HepG2 (cell line): ENCODE measurements around the gene SPPL2B. TPM values are rescaled to one million over a fixed set of nuclear protein-coding genes. Genes with fewer than 3 reads are reported as not detected.
A peak's percentile ranks its signal among the peaks of the same experiment; 100 is the strongest.

ENCODE experiments used
- ATAC-seq: fragments of 200-7000 bp; cut with Tn5 transposase; 3 replicates; pipeline ENCODE4 v1.9.1; 2020; ENCODE audit warnings: mild to moderate bottlenecking, moderate library complexity
- BruUV-seq: library from RNA; stranded (reverse); fragments of 400-500 nt; replicated peaks from 2 replicates; lab custom pipeline; 2021; lab: Mats Ljungman, UMichigan
- CTCF ChIA-PET: fragments of 300-600 bp; formaldehyde crosslinking; extraction: SDS; loops from one replicate; lab custom pipeline; 2021; ENCODE audit warnings: low total read pairs, inconsistent platforms, low intra/inter-chr PET ratio; lab: Yijun Ruan, JAX
- POLR2A ChIA-PET: fragments of 350-600 bp; sonication (Branson Sonifier 250); formaldehyde crosslinking; loops from one replicate; lab custom pipeline; 2020; ENCODE audit warnings: antibody characterized with exemption, inconsistent platforms; lab: Yijun Ruan, JAX
- DNase-seq: peaks from one replicate; pipeline ENCODE4 v3.0.0-alpha.2; 2015; ENCODE audit warnings: low spot score
- FAIRE-seq: peaks from 3 replicates; lab custom pipeline; 2011; peaks lifted over from hg19 to GRCh38; lab: Jason Lieb, UNC
- H2AFZ ChIP-seq: one replicate; pipeline ENCODE4 v1.6.1; 2011; ENCODE audit warnings: low read length, inconsistent platforms
- H3K27ac ChIP-seq: fragments of 300-600 bp; 3 replicates; pipeline ENCODE4 v1.8.0; 2011; ENCODE audit warnings: mixed run types, mild to moderate bottlenecking, mixed read lengths, low read length, inconsistent platforms; ENCODE audit not compliant: insufficient read depth; ENCODE audit errors: extremely low read length
- H3K27me3 ChIP-seq, 2 experiments: fragments of 200-600 bp in 1 of 2; 2 replicates in 1 of 2; 3 replicates in 1 of 2; pipeline versions ENCODE4 v1.6.0 to v1.8.0; 2011; ENCODE audit warnings: low read length in 2 of 2, mild to moderate bottlenecking in 2 of 2, moderate library complexity in 2 of 2, inconsistent platforms in 1 of 2; ENCODE audit not compliant: insufficient read depth in 2 of 2, control insufficient read depth in 1 of 2
- H3K36me3 ChIP-seq, 2 experiments: fragments of 200-600 bp in 1 of 2; replicated peaks in 1 of 2; 2 replicates in 1 of 2; 3 replicates in 1 of 2; pipeline versions ENCODE4 v1.5.1 to v1.8.0; 2011; ENCODE audit warnings: low read length in 2 of 2, inconsistent platforms in 1 of 2; ENCODE audit not compliant: insufficient read depth in 2 of 2, control insufficient read depth in 1 of 2
- H3K4me1 ChIP-seq: 2 replicates; pipeline ENCODE4 v1.5.1; 2012; ENCODE audit warnings: low read length, inconsistent platforms; ENCODE audit not compliant: insufficient read depth
- H3K4me2 ChIP-seq: 2 replicates; pipeline ENCODE4 v1.6.0; 2011; ENCODE audit warnings: low read depth, low read length, inconsistent platforms
- H3K4me3 ChIP-seq, 3 experiments: fragments of 200-600 bp in 1 of 3; sonication (generic), shearing (Covaris generic) in 1 of 3; replicated peaks in 1 of 3; 2 replicates each; pipeline ENCODE4 v1.5.1; 2011 to 2016; ENCODE audit warnings: low read length in 3 of 3, inconsistent platforms in 2 of 3, low read depth in 2 of 3, mild to moderate bottlenecking in 2 of 3, control low read depth in 1 of 3, mixed read lengths in 1 of 3; ENCODE audit not compliant: insufficient read depth in 1 of 3
- H3K79me2 ChIP-seq: one replicate; pipeline ENCODE4 v1.6.1; 2011; ENCODE audit warnings: low read length, inconsistent platforms; ENCODE audit not compliant: insufficient read depth
- H3K9ac ChIP-seq: 2 replicates; pipeline ENCODE4 v1.6.0; 2011; ENCODE audit warnings: mild to moderate bottlenecking, low read depth, low read length, inconsistent platforms; ENCODE audit not compliant: insufficient read depth
- H3K9me3 ChIP-seq: 2 replicates; pipeline ENCODE4 v1.5.1; 2012; ENCODE audit warnings: mild to moderate bottlenecking, low read length
- H4K20me1 ChIP-seq: 2 replicates; pipeline ENCODE4 v1.6.0; 2011; ENCODE audit warnings: inconsistent platforms, mild to moderate bottlenecking, low read length, moderate library complexity; ENCODE audit not compliant: insufficient read depth
- HNRNPLL ChIP-seq: fragments of 200-400 bp; formaldehyde crosslinking; IDR thresholded peaks from 2 replicates; pipeline ENCODE4 v1.6.1; 2017; ENCODE audit warnings: mild to moderate bottlenecking, low read depth, low read length; ENCODE audit not compliant: poor library complexity, severe bottlenecking
- KDM5B ChIP-seq: sonication (generic); formaldehyde crosslinking; IDR thresholded peaks from 2 replicates; pipeline ENCODE4 v1.4.0; 2020; ENCODE audit warnings: missing genetic modification reagents, mild to moderate bottlenecking, borderline replicate concordance
- MED8 ChIP-seq: sonication (generic); formaldehyde crosslinking; IDR thresholded peaks from 2 replicates; pipeline ENCODE4 v1.8.1; 2023; ENCODE audit warnings: mild to moderate bottlenecking, missing genetic modification reagents; ENCODE audit not compliant: insufficient replicate concordance
- PHF8 ChIP-seq: sonication (generic); formaldehyde crosslinking; IDR thresholded peaks from 2 replicates; pipeline ENCODE4 v1.5.0; 2020; ENCODE audit warnings: missing genetic modification reagents
- TAF1 ChIP-seq: sonication (generic); formaldehyde crosslinking; IDR thresholded peaks from 2 replicates; pipeline ENCODE4 v1.4.0; 2020; ENCODE audit warnings: missing genetic modification reagents
- TOPORS ChIP-seq: sonication (generic); formaldehyde crosslinking; IDR thresholded peaks from 2 replicates; pipeline ENCODE4 v1.8.0; 2023; ENCODE audit warnings: mild to moderate bottlenecking, missing genetic modification reagents
- TP53 ChIP-seq: sonication (generic); formaldehyde crosslinking; conservative IDR thresholded peaks from 2 replicates; pipeline ENCODE4 v1.4.0; 2020; ENCODE audit warnings: missing genetic modification reagents
- ZFX ChIP-seq: sonication (generic); formaldehyde crosslinking; IDR thresholded peaks from 2 replicates; pipeline ENCODE4 v1.4.0; 2020; ENCODE audit warnings: mild to moderate bottlenecking, low read depth, missing genetic modification reagents, moderate library complexity
- ZNF501 ChIP-seq: sonication (generic); formaldehyde crosslinking; IDR thresholded peaks from 2 replicates; pipeline ENCODE4 v1.5.1; 2020; ENCODE audit warnings: mild to moderate bottlenecking, moderate library complexity, missing genetic modification reagents
- ZNF883 ChIP-seq: sonication (generic); formaldehyde crosslinking; IDR thresholded peaks from 2 replicates; pipeline ENCODE4 v1.5.1; 2020; ENCODE audit warnings: mild to moderate bottlenecking, missing genetic modification reagents; ENCODE audit errors: not compliant biosample characterization
- WGBS: methylation state at CpG from one replicate; pipeline ENCODE4 v1.1.6; 2017; ENCODE audit warnings: low lambda C conversion rate; 5-methylcytosine and 5-hydroxymethylcytosine counted together
- in situ Hi-C: cut with HindIII; loops from 2 replicates; pipeline ENCODE4 v1.10.0; 2017; ENCODE audit warnings: low pct_unique_long_range_greater_than_20kb; ENCODE audit not compliant: extremely low pct_ligation_motif_present
- intact Hi-C: fragments of 100-400 bp; cut with micrococcal nuclease; formaldehyde crosslinking; loops from one replicate; pipeline ENCODE4 v1.10.0; 2022; ENCODE audit not compliant: unreplicated experiment
- polyA plus RNA-seq, 8 experiments: library from polyadenylated mRNA; depleted of rRNA in 3 of 8; stranded (reverse) in 7 of 8; unstranded in 1 of 8; fragments of >200 nt; fragmentation: Illumina TruSeq in 4 of 8; extraction: Trizol in 4 of 8; gene quantifications; 2 replicates each; pipeline versions ENCODE4 v1.2.1 to v1.2.3, GENCODE V29; 2011 to 2016; ENCODE audit warnings: low read depth in 4 of 8, missing spikeins in 1 of 8, mixed read lengths in 1 of 8; ENCODE audit not compliant: insufficient read depth in 1 of 8
- total RNA-seq, 5 experiments: library from RNA; depleted of rRNA; stranded (reverse); fragments of >200 nt; fragmentation: Illumina TruSeq; extraction: Trizol; gene quantifications; 2 replicates each; pipeline ENCODE4 v1.2.3, GENCODE V29; 2016; ENCODE audit warnings: low read depth in 1 of 5

The SPPL2B gene
- total and polyA plus RNA-seq, 2 of the 13 experiments (the other 11 are each of a cell fraction or from before 2014, with no cell fraction given) = 14.9 to 15.2 TPM

- peaks cover 46% of the 10 kb centered on the region for H3K4me1 ChIP-seq
- no peak overlapping the region for H3K9ac ChIP-seq
- no peak for DNase-seq
- H3K4me2 ChIP-seq = peak overlapping the region; percentile 66; the same call in 1 of the 2 replicates
- H3K27ac ChIP-seq = no peak overlapping the region
- peak overlapping the region in 1 of 3 experiments; percentile 52; a peak in 2 of 6 replicates for H3K4me3 ChIP-seq
- no peak for TF ChIP-seq TP53 (CRISPR knock-in tag)
- TF ChIP-seq ZFX (CRISPR knock-in tag) = 0 out of 2 replicates have a peak, but pooled peaks have one; percentile 2
- peak; percentile 20; the same call in 1 of the 2 replicates for TF ChIP-seq ZNF501
- peak; percentile 30 for TF ChIP-seq HNRNPLL
- TF ChIP-seq TAF1 = no peak
- peak; percentile 25; the same call in 1 of the 2 replicates for TF ChIP-seq KDM5B
- peak; percentile 7 for TF ChIP-seq ZNF883 (CRISPR knock-in tag)
- no peak for TF ChIP-seq TOPORS (CRISPR knock-in tag)
- no peak for TF ChIP-seq MED8 (CRISPR knock-in tag)
- no peak for TF ChIP-seq PHF8 (CRISPR knock-in tag)
- H3K79me2 ChIP-seq = no peaks in the 10 kb centered on the region
- WGBS = 50% methylated on average over 14 of the region's 82 CpGs
- FAIRE-seq = no peak
- H4K20me1 ChIP-seq = no peaks in the 10 kb centered on the region; the same call in 1 of the 2 replicates
- in situ Hi-C loops = no loop called here
- BruUV-seq = no TSS peak
- H2AFZ ChIP-seq = no peak overlapping the region
- ChIA-PET CTCF (no interaction called here), POLR2A (no interaction called here)
- H3K27me3 ChIP-seq = peaks cover 31 to 96% of the 10 kb centered on the region in 2 experiments
- intact Hi-C loops = no loop called here
- H3K9me3 ChIP-seq = no peaks in the 10 kb centered on the region
- ATAC-seq = peak; percentile 6
- H3K36me3 ChIP-seq = no peaks in the 10 kb centered on the region
Measured at GRCh38 chr19:2290441-2291184, 37.9 kb upstream of the SPPL2B start.
